Astrocyte (in vitro differentiated cells and primary cell): ENCODE data around the gene AMPD2. TPM values are rescaled to one million over a fixed set of nuclear protein-coding genes. Genes with fewer than 3 reads are reported as not detected.

Source experiments
- DNase-seq: peaks from one replicate; pipeline ENCODE4 v3.0.0-alpha.2; 2010; ENCODE audit warnings: low read depth
- FAIRE-seq: peaks from 2 replicates; lab custom pipeline; 2011; peaks lifted over from hg19 to GRCh38; lab: Jason Lieb, UNC
- H2AFZ ChIP-seq: 2 replicates; pipeline ENCODE4 v1.6.0; 2012; ENCODE audit warnings: low read depth, low read length, inconsistent platforms
- H3K27ac ChIP-seq: 2 replicates; pipeline ENCODE4 v1.5.1; 2011; ENCODE audit warnings: low read depth, low read length, inconsistent platforms
- H3K27me3 ChIP-seq: 2 replicates; pipeline ENCODE4 v1.6.0; 2011; ENCODE audit warnings: low read length, inconsistent platforms; ENCODE audit not compliant: insufficient read depth
- H3K36me3 ChIP-seq: 2 replicates; pipeline ENCODE4 v1.5.1; 2011; ENCODE audit warnings: low read length, inconsistent platforms; ENCODE audit not compliant: insufficient read depth
- H3K4me1 ChIP-seq: 2 replicates; pipeline ENCODE4 v1.5.1; 2011; ENCODE audit warnings: low read length, inconsistent platforms; ENCODE audit not compliant: insufficient read depth
- H3K4me2 ChIP-seq: 2 replicates; pipeline ENCODE4 v1.6.0; 2012; ENCODE audit warnings: low read length, inconsistent platforms
- H3K4me3 ChIP-seq: 2 replicates; pipeline ENCODE4 v1.5.1; 2011; ENCODE audit warnings: low read depth, mild to moderate bottlenecking, low read length, inconsistent platforms; ENCODE audit not compliant: insufficient read depth
- H3K79me2 ChIP-seq: 2 replicates; pipeline ENCODE4 v1.6.0; 2012; ENCODE audit warnings: mild to moderate bottlenecking, low read length, inconsistent platforms; ENCODE audit not compliant: insufficient read depth
- H3K9ac ChIP-seq: 2 replicates; pipeline ENCODE4 v1.6.0; 2012; ENCODE audit warnings: mild to moderate bottlenecking, low read length, inconsistent platforms
- H3K9me3 ChIP-seq: 2 replicates; pipeline ENCODE4 v1.5.1; 2012; ENCODE audit warnings: low read depth, mild to moderate bottlenecking, low read length, inconsistent platforms; ENCODE audit not compliant: insufficient read depth
- H4K20me1 ChIP-seq: 2 replicates; pipeline ENCODE4 v1.6.0; 2012; ENCODE audit warnings: low read length, inconsistent platforms; ENCODE audit not compliant: insufficient read depth
- H3K27ac Mint-ChIP-seq: one replicate; pipeline ENCODE4 v1.8.0; 2021; ENCODE audit warnings: mild to moderate bottlenecking, mixed read lengths; ENCODE audit not compliant: unreplicated experiment
- H3K27me3 Mint-ChIP-seq: one replicate; pipeline ENCODE4 v1.8.0; 2021; ENCODE audit warnings: low read depth, mixed read lengths; ENCODE audit not compliant: unreplicated experiment
- H3K36me3 Mint-ChIP-seq: one replicate; pipeline ENCODE4 v1.8.0; 2021; ENCODE audit warnings: low read depth, mixed read lengths; ENCODE audit not compliant: unreplicated experiment
- H3K4me1 Mint-ChIP-seq: one replicate; pipeline ENCODE4 v1.8.0; 2021; ENCODE audit warnings: low read depth, mixed read lengths; ENCODE audit not compliant: unreplicated experiment
- H3K4me3 Mint-ChIP-seq: one replicate; pipeline ENCODE4 v1.8.0; 2021; ENCODE audit warnings: mild to moderate bottlenecking, moderate library complexity, mixed read lengths; ENCODE audit not compliant: unreplicated experiment
- H3K9me3 Mint-ChIP-seq: one replicate; pipeline ENCODE4 v1.8.0; 2021; ENCODE audit warnings: mild to moderate bottlenecking, mixed read lengths; ENCODE audit not compliant: unreplicated experiment
- CTCF ChIP-seq: IDR thresholded peaks from 2 replicates; pipeline ENCODE4 v1.5.1; 2011; ENCODE audit warnings: low read depth, mild to moderate bottlenecking, inconsistent platforms, low read length, moderate library complexity; ENCODE audit not compliant: insufficient read depth
- EZH2 ChIP-seq: IDR thresholded peaks from 2 replicates; pipeline ENCODE4 v1.6.1; 2012; ENCODE audit warnings: mild to moderate bottlenecking, low read length, inconsistent platforms; ENCODE audit not compliant: insufficient read depth
- total RNA-seq: library from RNA; stranded (reverse); gene quantifications from 2 replicates; pipeline ENCODE4 v1.2.1, GENCODE V29; 2021

Gene AMPD2
- total RNA-seq, 1 donor from 2014 or later, result 156 TPM

GRCh38 chr1:109623601-109624161 is 4.0 kb downstream of the AMPD2 start:
- Histone ChIP-seq H3K4me2 (peak overlapping the region; percentile 93), H3K4me1 (peaks cover 35% of the 10 kb centered on the region), H3K27ac (no peak overlapping the region), H3K27me3 (no peaks in the 10 kb centered on the region), H3K9ac (peak overlapping the region; percentile 11), H4K20me1 (peaks cover 69% of the 10 kb centered on the region), H3K4me3 (no peak overlapping the region), H3K9me3 (no peaks in the 10 kb centered on the region), H3K36me3 (peaks cover 7% of the 10 kb centered on the region), H2AFZ (no peak overlapping the region), H3K79me2 (peaks cover 75% of the 10 kb centered on the region)
- no peak for DNase-seq
- Mint-ChIP-seq H3K36me3 (peaks cover 17% of the 10 kb centered on the region), H3K4me3 (no peak overlapping the region), H3K27me3 (no peaks in the 10 kb centered on the region), H3K27ac (no peak overlapping the region), H3K4me1 (peaks cover 33% of the 10 kb centered on the region), H3K9me3 (no peaks in the 10 kb centered on the region)
- TF ChIP-seq EZH2 (no peak), CTCF (no peak)
- no peak for FAIRE-seq

DNA sequence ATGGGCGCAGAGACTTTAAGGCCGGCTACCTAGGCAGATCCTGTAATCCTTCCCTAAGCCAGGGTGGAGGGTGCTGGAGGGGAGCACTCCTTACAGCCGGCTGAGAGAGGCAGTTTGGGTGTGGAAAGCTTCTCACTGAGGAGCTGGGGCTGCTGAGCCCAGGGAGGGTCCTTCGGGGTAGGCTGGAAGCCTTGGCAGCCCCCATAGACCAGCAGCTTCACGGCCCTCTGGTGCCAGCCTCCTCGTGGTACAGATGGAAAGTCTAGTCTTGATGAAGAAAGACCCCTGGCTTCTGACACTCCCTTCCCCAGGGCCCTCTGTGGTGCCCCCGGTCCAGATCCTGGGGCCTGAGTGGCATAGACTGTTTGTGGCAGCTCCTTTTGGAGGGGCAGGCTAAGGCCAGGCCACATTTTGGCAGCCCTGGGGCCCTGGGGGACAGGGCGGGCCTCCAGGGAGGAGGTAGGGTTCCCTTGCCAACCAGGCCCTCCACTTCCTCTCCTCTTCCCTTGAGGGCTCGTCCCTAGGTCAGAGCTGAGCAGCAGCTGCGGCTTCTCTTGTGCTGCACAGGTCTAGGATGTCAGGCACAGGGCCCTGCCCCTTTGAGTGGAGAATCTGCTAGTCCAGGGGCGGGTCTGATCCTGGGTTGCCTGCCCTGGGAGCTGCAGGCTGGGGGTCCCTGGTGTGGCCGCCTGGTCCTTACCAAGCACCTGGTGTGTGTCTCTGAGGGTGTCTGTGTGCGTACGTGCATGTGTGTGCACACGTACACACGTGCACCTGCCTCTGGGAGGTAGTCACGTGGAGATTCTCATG is 4.8 kb downstream of the AMPD2 start:
- FAIRE-seq, result no peak
- no peak overlapping the region for H2AFZ ChIP-seq
- no peak overlapping the region for H3K4me3 ChIP-seq
- Mint-ChIP-seq H3K9me3 (peaks cover under 1% of the 10 kb centered on the region), H3K27ac (no peak overlapping the region), H3K4me1 (peaks cover 29% of the 10 kb centered on the region), H3K27me3 (no peaks in the 10 kb centered on the region), H3K36me3 (peaks cover 20% of the 10 kb centered on the region), H3K4me3 (no peak overlapping the region)
- no peak for DNase-seq
- peaks cover 11% of the 10 kb centered on the region for H3K36me3 ChIP-seq
- H3K4me1 ChIP-seq, result peaks cover 34% of the 10 kb centered on the region
- no peaks in the 10 kb centered on the region for H3K9me3 ChIP-seq
- no peak for TF ChIP-seq EZH2
- TF ChIP-seq CTCF, result no peak
- peaks cover 77% of the 10 kb centered on the region for H4K20me1 ChIP-seq
- H3K79me2 ChIP-seq, result peaks cover 73% of the 10 kb centered on the region
- H3K9ac ChIP-seq, result peak overlapping the region; percentile 11
- H3K27ac ChIP-seq, result no peak overlapping the region
- no peaks in the 10 kb centered on the region for H3K27me3 ChIP-seq
- peak overlapping the region; percentile 93 for H3K4me2 ChIP-seq

DNA sequence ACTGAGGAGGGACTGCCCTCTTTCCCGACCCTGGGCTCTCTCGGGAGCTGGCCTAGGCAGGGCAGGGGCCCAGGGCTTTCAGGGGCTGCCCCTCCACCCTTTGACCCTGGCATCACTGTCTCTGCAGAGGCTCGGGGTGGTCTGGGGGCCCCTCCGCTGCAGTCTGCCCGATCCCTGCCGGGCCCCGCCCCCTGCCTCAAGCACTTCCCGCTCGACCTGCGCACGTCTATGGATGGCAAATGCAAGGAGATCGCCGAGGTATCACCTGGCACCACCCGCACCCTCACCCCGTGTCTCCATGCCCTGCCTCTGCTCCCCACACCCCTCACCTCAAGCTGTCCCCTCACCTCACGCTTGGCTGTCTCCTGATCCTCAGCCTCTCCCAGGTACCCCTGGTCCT is 5.5 kb downstream of the AMPD2 start:
- H3K4me1 ChIP-seq, result peaks cover 33% of the 10 kb centered on the region
- H3K36me3 ChIP-seq, result peaks cover 14% of the 10 kb centered on the region
- H2AFZ ChIP-seq, result no peak overlapping the region
- no peak overlapping the region for H3K4me2 ChIP-seq
- Mint-ChIP-seq H3K4me1 (peaks cover 29% of the 10 kb centered on the region), H3K36me3 (peaks cover 25% of the 10 kb centered on the region), H3K27me3 (no peaks in the 10 kb centered on the region), H3K4me3 (no peak overlapping the region), H3K27ac (no peak overlapping the region), H3K9me3 (peaks cover 2% of the 10 kb centered on the region)
- H3K9me3 ChIP-seq, result no peaks in the 10 kb centered on the region
- FAIRE-seq (no peak), DNase-seq (no peak)
- H3K4me3 ChIP-seq, result no peak overlapping the region
- H4K20me1 ChIP-seq, result peaks cover 84% of the 10 kb centered on the region
- peaks cover 66% of the 10 kb centered on the region for H3K79me2 ChIP-seq
- no peaks in the 10 kb centered on the region for H3K27me3 ChIP-seq
- TF ChIP-seq EZH2 (no peak), CTCF (no peak)
- H3K9ac ChIP-seq, result no peak overlapping the region
- H3K27ac ChIP-seq, result no peak overlapping the region
